DMS114 treated with DMSO at 0.1 percent for 48 hours (cell line): Measurements from ENCODE around the gene ELP5.

ENCODE experiments used
- DNase-seq: peaks from one replicate; lab custom pipeline; 2025; ENCODE audit not compliant: unreplicated experiment; lab: John Stamatoyannopoulos, UW

Gene ELP5

DNA sequence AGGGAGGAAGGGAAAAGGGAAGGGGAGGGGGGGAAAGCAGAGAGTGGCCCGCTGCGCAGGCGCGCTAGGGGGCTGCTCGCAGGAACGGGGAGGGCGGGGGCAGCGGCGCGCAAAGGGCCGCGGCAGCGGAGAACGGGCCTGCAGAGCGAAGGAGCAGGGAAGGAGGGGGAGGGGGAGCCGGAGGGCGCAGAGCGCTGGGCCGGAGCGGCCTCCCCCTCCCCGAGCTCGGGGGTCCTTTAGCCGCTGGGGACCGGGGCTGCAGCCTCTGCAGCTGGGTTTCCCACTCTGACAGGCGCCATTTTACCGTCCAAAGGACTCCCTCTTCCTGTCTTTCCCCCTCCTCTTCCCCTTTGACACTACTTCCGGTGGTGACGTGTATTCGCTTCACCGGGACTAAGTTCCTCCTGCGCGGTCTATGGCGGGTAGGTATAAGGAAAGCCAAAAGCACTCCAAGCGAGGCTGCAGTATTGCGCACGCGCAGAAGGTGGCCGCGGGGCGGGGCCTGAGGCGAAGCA is 297 bp upstream of the ELP5 start, which contains the start of gene CTDNEP1:
Gene CTDNEP1 (minus strand): TSS at position 74 of the 515 bp plus-strand sequence. CDS start 438 bp downstream, outside the sequence.
- peak; percentile 96 for DNase-seq

DNA sequence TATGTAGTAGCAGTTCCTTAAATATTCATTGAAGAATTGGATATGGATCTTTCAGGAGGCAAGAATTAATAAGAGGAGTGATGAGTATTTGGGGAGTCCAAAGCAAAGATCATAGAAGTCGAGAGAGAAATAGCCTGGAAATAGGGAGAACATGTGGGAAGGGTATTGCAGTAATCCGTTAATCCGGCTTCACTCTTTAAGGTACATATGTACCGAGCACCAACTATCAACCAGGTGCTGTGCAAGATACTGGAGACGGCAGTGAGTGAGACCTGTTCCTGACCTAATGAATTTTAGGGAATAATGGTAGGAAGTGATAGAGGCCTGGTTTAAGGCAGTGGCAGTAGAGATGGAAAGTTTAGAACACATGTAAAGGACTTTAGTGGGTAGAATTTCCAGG is 1.1 kb downstream of the ELP5 start:
- no peak for DNase-seq

DNA sequence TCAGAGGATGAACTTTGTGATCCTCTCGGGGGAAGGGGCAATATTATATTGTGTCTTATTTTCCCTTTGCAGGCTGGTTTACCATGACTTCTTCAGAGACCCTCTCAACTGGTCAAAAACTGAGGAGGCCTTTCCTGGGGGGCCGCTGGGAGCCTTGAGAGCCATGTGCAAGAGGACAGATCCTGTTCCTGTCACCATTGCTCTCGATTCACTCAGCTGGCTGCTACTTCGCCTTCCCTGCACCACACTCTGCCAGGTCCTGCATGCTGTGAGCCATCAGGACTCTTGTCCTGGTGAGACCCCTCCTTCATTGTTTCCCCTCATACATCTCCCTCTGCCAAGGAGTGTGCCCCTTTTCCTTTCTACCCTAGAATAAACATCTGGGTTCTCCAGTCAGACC is 2.5 kb downstream of the ELP5 start:
- DNase-seq, result no peak

DNA sequence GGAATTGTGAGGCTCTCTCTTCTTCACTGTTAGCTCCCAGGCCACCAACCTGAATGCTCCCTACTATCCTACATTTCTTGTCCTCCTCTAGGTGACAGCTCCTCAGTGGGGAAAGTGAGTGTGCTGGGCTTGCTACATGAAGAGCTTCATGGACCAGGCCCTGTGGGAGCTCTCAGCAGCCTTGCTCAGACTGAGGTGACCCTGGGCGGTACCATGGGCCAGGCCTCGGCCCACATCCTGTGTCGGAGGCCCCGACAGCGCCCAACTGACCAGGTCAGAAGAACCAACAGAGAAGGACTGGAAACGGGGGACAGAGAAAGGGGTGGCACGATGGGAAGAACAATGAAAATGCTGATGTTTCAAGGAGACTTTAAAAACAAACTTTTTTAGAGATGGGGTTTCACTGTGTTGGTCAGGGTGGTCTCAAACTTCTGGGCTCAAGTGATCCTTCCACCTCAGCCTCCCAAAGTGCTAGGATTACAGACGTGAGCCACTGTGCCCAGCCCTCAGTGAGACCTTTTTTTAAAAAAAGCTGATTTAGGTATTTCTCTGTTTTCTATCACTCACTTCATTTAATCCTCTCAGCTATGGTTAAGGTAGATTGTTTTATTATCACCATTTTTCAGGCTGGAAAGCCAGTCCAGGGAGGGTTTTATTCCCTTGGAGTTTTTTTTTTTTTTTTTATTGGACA is 4.9 kb downstream of the ELP5 start:
- DNase-seq, result no peak

DNA sequence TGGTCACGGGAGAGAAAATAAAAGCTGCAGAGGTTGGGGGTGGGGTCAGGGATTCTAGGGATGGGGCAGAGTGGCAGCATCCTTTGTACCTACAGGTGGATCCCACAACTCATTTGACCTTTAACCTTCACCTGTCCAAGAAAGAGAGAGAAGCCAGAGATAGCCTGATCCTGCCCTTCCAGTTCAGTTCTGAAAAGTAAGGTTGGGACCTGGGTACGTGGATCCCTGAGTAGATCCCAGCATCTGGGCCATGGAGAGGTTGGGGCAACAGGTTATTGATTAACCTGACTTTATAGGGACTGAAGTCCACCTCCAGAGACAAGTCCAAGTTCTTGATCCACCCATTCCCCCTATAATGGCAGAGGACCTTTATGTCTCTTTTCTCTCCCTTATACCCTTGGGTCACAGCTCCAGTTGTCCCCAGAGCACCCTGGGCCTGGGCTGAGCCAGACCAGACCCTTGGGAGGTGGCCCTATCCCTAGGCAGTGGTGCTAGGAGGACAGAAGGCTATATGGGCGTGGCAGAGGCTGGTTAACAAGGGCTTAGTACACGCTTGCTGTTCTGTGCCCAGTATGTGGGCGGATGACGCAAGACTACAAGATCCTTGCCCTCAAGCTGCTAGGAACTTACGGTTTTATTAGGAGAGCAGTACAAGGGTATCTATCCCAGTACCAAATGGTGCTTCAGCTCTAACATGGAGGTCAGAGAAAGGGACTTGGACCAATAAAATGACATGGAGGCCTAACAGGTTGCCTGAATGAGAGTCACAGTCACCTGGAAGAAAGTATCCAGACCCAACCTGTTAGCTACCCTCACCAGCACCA is 6.9 kb downstream of the ELP5 start:
- no peak for DNase-seq

DNA sequence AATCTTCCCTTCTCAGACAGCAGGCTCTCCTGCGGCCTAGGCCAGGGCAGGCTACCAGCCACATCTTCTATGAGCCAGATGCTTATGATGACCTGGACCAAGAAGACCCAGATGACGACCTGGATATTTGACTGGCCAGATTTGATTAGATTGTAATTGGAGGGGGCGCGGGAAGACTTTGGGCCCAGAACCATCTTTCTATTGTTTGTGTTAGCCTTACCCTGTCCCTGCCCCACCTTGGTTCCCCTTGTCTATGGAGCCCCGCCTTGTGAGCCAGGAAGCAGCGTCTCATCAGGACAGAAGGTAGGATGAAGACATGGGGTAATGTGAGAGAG is 7.5 kb downstream of the ELP5 start:
- no peak for DNase-seq

DNA sequence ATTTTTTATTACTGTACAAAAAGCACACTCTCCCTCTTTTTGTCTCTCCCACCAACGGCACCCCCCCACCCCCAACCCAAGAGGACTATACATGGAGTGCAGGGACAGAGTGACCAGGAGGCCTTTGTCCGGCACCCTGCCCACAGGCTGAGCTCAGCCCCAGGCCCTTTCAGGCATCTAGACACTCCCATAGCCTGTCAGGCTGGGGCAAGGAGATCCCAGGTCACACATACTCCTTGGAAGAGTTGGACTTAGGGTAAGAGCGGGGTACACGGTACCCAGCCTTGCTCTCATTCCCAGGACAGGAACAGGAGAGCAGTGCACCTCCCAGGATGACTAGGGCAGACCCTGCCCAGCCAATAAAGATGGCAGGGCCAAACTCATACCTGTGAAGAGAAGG is 8.1 kb downstream of the ELP5 start:
- no peak for DNase-seq

DNA sequence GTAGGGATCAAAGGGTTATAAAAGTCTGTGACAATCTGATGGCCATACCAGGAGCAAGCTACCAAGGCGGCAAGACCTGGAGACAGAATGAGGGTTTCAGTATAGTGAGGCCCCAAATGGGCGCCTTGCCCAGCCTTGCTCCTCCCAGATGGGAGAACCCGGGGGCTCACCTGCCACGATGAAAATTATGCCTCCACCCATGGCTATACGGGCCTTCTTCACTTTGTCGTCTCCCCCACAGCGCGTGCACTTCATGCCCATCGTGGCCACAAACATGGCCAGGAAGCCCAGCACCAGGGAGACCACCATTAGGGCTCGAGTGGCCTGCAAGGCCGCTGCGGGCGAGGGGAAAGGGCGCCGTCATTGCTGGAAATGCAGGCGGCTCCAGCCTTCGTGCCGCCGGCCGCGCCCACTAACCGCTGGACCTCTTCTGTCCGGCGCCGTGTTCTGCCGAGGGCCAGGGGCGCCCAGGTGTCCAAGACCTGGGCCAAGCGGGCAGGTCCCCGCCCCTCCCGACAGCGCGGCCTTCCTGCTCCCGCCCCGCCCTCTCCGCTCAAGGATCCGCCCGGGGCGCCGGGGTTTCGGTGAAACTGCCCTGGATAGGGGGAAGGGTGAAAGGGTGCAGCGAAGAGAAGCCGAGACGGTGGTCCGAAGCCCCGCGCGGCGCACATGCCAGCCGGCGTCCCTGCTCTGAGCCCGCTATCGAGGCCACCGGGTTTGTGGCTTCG is 8.8 kb downstream of the ELP5 start:
- no peak for DNase-seq

DNA sequence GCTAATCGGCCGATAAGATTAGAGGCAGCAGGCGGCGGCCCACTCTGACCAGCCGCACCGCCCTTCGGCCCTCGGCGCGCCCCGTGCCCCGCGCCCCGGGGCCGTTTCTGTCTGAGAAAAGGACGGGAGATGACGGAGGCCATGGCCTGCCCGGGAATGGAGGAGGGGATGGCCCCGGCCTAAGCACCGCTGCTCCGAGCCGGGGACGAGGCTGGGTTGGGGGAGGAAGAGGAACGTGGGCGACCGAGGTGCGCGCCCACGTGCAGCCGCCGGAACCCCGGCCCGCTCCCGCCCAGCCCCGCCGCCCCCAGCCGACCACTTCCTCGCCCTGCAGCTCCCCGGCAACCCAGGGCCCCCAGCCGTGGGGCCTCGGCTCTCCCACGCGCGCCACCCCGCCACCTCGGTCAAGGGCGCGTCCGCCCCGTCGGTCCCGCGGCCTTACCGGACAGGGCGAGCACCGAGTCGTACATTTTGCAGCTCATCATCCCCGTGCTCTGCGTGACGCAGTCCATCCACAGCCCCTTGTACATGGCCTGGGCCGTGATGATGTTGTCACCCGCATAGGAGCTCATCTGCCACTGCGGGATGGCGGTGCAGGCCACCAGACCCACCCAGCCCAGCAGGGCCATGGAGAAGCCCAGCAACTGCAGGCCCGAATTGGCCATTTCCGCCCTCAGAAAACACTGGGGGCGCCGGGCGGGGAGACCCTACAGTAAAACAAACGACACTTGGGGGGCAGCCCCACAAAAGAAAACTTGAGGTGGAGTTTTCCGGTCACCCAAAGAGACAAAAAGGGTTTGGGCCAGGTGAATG is 9.6 kb downstream of the ELP5 start:
- DNase-seq, result no peak

DNA sequence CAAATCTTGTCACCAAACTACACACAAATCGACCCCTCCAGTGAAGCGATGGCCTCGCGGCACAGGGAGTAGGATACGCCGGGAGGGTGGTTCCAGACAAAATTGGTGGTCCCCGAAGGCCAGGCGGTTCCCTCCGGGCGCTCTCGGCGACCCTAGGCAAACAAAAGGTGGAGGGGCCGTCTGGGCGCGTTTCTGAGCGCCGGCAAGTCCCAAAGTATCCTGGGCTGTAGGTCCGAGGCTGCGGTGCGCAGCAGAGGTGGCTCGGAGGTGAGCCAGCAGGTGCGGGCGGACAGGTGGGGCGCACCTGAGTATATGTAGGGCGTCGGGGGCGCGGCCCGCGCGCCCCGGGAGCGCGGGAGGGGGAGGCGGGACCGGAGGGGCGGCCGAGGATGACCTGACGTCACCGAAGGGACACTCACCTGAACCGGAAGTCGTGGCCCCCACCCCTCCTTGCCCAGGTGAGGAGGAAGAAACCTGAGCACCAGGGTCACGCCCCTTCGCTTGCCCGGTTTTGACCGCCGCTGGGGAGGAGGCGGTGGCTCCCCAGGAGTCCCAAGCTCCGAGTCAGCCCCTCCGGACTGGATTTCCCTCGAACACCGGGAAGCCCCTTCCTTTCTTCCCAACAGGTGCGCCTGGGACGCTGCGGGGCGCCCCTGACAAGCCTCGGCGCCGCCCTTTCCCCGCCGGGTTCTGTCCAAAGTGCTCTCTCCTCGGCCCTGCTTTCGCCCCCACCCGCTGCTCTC is 10.3 kb downstream of the ELP5 start, which contains the start of gene CLDN7:
Gene CLDN7 (minus strand): TSS at position 287 of the 743 bp plus-strand sequence. CDS start 435 bp downstream, outside the sequence.
- DNase-seq, result no peak

DNA sequence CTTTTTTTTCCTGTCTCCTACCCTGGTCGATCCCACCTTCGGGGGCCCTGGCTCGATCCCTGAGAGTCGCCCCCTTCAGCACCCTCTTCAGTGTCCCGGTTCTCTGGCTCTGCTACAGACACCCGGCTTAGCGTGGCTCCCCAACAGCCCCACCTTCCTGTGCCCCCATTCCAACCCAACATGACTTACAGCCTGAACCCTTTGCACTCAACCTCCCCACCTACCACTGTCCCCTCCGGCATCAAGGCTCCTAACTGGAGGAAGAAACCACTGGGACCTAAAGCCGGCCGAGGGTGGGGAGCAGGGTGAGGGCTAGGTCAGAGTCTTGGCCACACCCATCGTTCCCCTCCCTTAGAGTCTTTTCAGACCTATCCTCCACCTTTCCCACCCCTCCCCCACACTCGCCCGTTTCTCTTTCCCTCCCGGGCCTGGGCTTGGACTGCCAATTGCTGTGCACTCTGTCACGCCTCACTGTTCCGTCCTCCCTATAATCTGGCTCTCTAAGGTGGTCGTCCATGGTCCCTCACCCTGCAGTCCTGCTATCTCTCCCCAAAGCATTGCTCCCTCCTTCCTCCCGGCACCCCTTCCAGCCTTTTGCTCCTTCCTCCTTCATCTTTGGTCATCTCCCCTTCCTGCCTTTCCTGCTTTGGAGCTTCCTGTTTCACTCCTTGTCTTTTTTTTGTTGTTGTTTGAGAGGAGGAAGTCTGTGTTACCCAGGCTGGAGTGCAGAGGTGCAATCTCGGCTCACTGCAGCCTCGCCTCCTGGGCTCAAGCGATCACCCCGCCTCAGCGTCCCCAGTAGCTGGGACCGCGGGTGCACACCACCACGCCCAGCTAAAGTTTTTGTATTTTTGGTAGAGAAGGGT is 11.2 kb downstream of the ELP5 start:
- DNase-seq, result no peak

DNA sequence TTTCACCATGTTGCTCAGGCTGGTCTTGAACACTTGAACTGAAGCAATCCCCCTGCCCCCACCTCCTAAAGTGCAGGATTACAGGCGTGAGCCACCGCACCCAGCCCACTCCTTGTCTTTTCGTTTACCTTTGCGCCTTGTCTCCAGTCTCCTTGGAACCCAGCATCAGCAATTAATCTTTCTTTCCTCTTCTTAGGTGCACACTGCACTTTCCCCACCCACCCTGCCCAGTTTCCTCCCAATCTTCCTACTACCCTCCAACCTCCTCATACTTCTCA is 11.7 kb downstream of the ELP5 start:
- DNase-seq, result no peak

DNA sequence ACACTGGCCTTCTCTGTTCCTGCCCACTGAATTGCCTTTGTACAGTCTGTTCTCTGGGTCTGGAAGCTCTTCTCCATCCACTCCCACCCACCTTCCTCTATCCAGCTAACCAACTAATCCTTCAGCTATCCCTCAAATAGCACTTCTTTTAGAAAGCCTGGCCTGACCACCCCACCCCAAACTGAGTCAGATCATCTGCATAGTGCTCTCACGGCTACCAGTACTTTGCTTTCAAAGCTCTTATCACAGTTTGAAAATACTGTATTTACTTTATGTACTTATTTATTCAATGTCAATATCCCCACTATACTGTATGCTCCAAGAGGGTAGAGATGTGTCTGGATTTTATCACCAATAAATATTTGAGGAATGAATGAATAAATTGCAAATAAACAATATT is 14.8 kb downstream of the ELP5 start:
- no peak for DNase-seq

DNA sequence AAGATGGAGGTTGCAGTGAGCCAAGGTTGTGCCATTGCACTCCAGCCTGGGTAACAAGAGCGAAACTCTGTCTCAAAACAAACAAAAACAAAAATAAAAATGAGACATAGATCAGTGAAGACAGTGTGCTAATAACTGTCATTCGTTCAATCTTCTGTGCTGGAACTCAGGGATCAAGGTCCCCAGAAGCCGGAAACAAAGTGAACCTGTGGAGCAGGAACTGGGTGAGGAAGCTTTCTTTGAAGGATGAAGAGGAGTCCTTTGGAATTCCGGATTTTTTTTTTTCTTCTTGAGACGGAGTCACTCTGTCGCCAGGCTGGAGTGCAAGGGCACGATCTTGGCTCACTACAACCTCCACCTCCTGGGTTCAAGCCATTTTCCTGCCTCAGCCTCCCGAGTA is 27.4 kb downstream of the ELP5 start:
- no peak for DNase-seq

DNA sequence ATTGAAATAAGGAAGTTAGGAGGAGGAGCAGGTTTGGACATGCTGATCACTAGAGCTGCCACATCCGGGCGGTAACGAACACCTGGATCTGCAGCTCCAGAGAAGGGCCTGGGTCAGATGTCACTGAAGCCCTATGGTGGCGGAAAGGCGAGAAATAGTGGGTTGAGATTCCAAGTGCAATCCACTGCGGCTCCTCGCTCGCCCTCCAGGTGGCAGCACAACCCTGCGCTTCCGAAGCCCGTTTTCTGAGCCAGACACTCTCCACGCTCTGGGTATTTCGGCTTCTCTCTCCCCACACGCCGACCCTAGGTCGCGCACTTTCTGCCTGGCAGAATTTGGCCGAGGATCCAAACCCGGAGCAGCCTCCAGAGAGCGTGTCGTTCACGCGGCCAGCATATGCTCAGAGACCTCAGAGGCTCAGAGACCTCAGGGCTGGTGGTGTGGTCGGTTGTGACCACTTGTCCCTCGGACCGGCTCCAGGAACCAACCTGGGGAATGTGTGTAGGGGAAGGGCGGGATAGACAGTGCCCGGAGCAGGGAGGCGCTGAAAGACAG is 28.6 kb downstream of the ELP5 start:
- DNase-seq, result peak; percentile 76

DNA sequence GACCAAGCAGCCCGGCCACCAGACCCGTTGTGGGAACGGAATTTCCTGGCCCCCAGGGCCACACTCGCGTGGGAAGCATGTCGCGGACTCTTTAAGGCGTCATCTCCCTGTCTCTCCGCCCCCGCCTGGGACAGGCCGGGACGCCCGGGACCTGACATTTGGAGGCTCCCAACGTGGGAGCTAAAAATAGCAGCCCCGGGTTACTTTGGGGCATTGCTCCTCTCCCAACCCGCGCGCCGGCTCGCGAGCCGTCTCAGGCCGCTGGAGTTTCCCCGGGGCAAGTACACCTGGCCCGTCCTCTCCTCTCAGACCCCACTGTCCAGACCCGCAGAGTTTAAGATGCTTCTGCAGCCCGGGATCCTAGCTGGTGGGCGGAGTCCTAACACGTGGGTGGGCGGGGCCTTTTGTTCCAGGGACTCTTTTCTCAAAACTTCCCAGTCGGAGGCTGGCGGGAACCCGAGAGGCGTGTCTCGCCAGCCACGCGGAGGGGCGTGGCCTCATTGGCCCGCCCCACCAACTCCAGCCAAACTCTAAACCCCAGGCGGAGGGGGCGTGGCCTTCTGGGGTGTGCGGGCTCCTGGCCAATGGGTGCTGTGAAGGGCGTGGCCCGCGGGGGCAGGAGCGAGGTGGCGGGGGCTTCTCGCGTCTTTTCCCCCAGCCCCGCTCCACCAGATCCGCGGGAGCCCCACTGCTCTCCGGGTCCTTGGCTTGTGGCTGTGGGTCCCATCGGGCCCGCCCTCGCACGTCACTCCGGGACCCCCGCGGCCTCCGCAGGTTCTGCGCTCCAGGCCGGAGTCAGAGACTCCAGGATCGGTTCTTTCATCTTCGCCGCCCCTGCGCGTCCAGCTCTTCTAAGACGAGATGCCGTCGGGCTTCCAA is 29.3 kb downstream of the ELP5 start, which contains the start of gene SLC2A4:
Gene SLC2A4 (plus strand): TSS at position 645 of the 879 bp plus-strand sequence. CDS start 217 bp downstream, at position 862.
- DNase-seq, result peak; percentile 90

DNA sequence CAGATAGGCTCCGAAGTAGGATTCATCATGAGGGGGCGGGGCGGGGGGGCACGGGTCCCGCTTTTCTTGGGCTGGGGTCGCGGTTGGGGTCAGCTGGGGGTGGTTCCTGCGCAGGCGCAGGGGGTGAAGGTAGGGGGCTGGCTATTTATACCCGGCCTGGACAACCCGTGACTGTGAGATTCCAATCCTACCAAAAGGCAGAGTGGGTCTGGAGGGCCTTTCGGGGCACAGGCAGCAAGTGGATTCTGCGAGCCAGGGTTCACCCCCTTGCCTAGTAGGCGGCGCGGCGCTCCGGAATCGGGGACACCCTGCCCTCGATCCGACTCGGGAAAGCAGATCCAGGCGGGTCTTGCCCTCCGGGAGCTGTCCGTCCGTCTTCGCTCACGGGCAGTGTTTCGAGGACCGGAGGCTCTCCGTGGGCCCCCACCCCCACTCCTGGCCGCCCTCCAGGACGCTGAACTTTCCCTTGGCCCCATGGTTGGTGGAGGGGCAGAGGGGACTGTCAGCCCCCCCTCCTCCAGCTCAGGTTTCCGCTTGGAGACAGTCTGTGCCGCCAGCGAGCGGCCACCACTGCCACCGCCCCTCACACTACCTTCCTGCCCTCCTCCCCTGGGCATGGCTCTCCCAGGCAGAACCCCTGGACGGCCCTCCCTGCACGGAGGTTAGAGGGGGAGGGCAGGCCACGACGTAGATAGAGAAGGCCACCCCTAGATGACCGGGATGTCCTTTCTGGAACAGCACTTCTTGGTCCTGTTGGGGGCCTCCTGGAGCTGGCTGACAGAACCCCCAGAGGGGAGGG is 30.1 kb downstream of the ELP5 start:
- no peak for DNase-seq
